Duodenal mucosa (tissue), 2 donors: Measurements from ENCODE around the gene TRPM2.

ENCODE experiments used
- H3K27ac ChIP-seq: one replicate; pipeline ENCODE4 v1.7.0; 2013; ENCODE audit warnings: low read depth, low read length
- H3K27me3 ChIP-seq, 2 donors: one replicate each; pipeline ENCODE4 v1.7.0; 2013; ENCODE audit warnings: low read length in 2 of 2, control low read depth in 1 of 2; ENCODE audit not compliant: insufficient read depth in 2 of 2, control insufficient read depth in 1 of 2
- H3K36me3 ChIP-seq, 2 donors: one replicate each; pipeline ENCODE4 v1.7.0; 2013; ENCODE audit warnings: low read length in 2 of 2, control low read depth in 1 of 2; ENCODE audit not compliant: insufficient read depth in 2 of 2, control insufficient read depth in 1 of 2
- H3K4me1 ChIP-seq, 2 donors: one replicate each; pipeline ENCODE4 v1.7.0; 2013; ENCODE audit warnings: low read length in 2 of 2, control low read depth in 1 of 2; ENCODE audit not compliant: insufficient read depth in 2 of 2, control insufficient read depth in 1 of 2
- H3K4me3 ChIP-seq, 2 donors: one replicate each; pipeline ENCODE4 v1.7.0; 2013; ENCODE audit warnings: low read length in 2 of 2, low read depth in 1 of 2
- H3K9ac ChIP-seq, 2 donors: one replicate each; pipeline ENCODE4 v1.7.0; 2013; ENCODE audit warnings: low read length in 2 of 2, low read depth in 1 of 2
- H3K9me3 ChIP-seq, 2 donors: one replicate each; pipeline ENCODE4 v1.7.0; 2013; ENCODE audit warnings: low read length in 2 of 2, control low read depth in 1 of 2; ENCODE audit not compliant: control insufficient read depth in 1 of 2

The TRPM2 gene

GRCh38 chr21:44439211-44439600 lies 85.8 kb downstream of the TRPM2 start:
- Histone ChIP-seq H3K36me3 (no peaks in the 10 kb centered on the region), H3K9me3 (no peaks in the 10 kb centered on the region), H3K27me3 (no peaks in the 10 kb centered on the region), H3K4me3 (no peak overlapping the region), H3K9ac (no peak overlapping the region), H3K27ac (no peak overlapping the region), H3K4me1 (no peaks in the 10 kb centered on the region)

- no peaks in the 10 kb centered on the region for H3K36me3 ChIP-seq
- H3K4me3 ChIP-seq = no peak overlapping the region
- no peaks in the 10 kb centered on the region for H3K9me3 ChIP-seq
- no peaks in the 10 kb centered on the region for H3K27me3 ChIP-seq
- no peak overlapping the region for H3K27ac ChIP-seq
- H3K4me1 ChIP-seq = no peaks in the 10 kb centered on the region
- H3K9ac ChIP-seq = no peak overlapping the region
Observed at GRCh38 chr21:44440241-44441040, 87.0 kb downstream of the TRPM2 start.

GRCh38 chr21:44441041-44441400 lies 87.6 kb downstream of the TRPM2 start:
- Histone ChIP-seq H3K27ac (no peak overlapping the region), H3K4me3 (no peak overlapping the region), H3K36me3 (no peaks in the 10 kb centered on the region), H3K27me3 (no peaks in the 10 kb centered on the region), H3K9me3 (no peaks in the 10 kb centered on the region), H3K4me1 (no peaks in the 10 kb centered on the region), H3K9ac (no peak overlapping the region)

- Histone ChIP-seq H3K4me1 (no peaks in the 10 kb centered on the region), H3K36me3 (no peaks in the 10 kb centered on the region), H3K27ac (no peak overlapping the region), H3K9me3 (no peaks in the 10 kb centered on the region), H3K9ac (no peak overlapping the region), H3K27me3 (no peaks in the 10 kb centered on the region), H3K4me3 (no peak overlapping the region)
Observed at GRCh38 chr21:44441581-44442265, 88.3 kb downstream of the TRPM2 start.

GRCh38 chr21:44442266-44443125 lies 89.1 kb downstream of the TRPM2 start:
- Histone ChIP-seq H3K36me3 (no peaks in the 10 kb centered on the region), H3K9ac (no peak overlapping the region), H3K27ac (no peak overlapping the region), H3K27me3 (no peaks in the 10 kb centered on the region), H3K4me3 (no peak overlapping the region), H3K4me1 (no peaks in the 10 kb centered on the region), H3K9me3 (no peaks in the 10 kb centered on the region)

- no peak overlapping the region for H3K4me3 ChIP-seq
- no peaks in the 10 kb centered on the region for H3K4me1 ChIP-seq
- H3K27me3 ChIP-seq = peaks cover 0 to 3% of the 10 kb centered on the region in 2 donors
- no peaks in the 10 kb centered on the region for H3K36me3 ChIP-seq
- H3K27ac ChIP-seq = no peak overlapping the region
- no peak overlapping the region for H3K9ac ChIP-seq
- no peaks in the 10 kb centered on the region for H3K9me3 ChIP-seq
Observed at GRCh38 chr21:44443291-44443890, 90.0 kb downstream of the TRPM2 start.

- Histone ChIP-seq H3K36me3 (no peaks in the 10 kb centered on the region), H3K9me3 (no peaks in the 10 kb centered on the region), H3K27me3 (peaks cover 0 to 6% of the 10 kb centered on the region in 2 donors), H3K9ac (no peak overlapping the region), H3K4me1 (no peaks in the 10 kb centered on the region), H3K27ac (no peak overlapping the region), H3K4me3 (no peak overlapping the region)
Observed at GRCh38 chr21:44443891-44444285, 90.5 kb downstream of the TRPM2 start.

GRCh38 chr21:44444286-44444931 lies 91.0 kb downstream of the TRPM2 start:
- H3K9me3 ChIP-seq = no peaks in the 10 kb centered on the region
- H3K9ac ChIP-seq = no peak overlapping the region
- H3K4me1 ChIP-seq = no peaks in the 10 kb centered on the region
- H3K27me3 ChIP-seq = peaks cover 0 to 7% of the 10 kb centered on the region in 2 donors
- no peak overlapping the region for H3K27ac ChIP-seq
- no peaks in the 10 kb centered on the region for H3K36me3 ChIP-seq
- H3K4me3 ChIP-seq = no peak overlapping the region

GRCh38 chr21:44445145-44445812 lies 91.9 kb downstream of the TRPM2 start:
- Histone ChIP-seq H3K9me3 (no peaks in the 10 kb centered on the region), H3K27ac (no peak overlapping the region), H3K4me1 (no peaks in the 10 kb centered on the region), H3K9ac (no peak overlapping the region), H3K4me3 (no peak overlapping the region), H3K36me3 (no peaks in the 10 kb centered on the region), H3K27me3 (peaks cover 0 to 13% of the 10 kb centered on the region in 2 donors)
